ENCODE measurements around the gene STIMATE. TPM values are rescaled to one million over a fixed set of nuclear protein-coding genes. Genes with fewer than 3 reads are reported as not detected.

The STIMATE gene
- total RNA-seq, 1 experiment from 2014 or later: 13.5 TPM

DNA sequence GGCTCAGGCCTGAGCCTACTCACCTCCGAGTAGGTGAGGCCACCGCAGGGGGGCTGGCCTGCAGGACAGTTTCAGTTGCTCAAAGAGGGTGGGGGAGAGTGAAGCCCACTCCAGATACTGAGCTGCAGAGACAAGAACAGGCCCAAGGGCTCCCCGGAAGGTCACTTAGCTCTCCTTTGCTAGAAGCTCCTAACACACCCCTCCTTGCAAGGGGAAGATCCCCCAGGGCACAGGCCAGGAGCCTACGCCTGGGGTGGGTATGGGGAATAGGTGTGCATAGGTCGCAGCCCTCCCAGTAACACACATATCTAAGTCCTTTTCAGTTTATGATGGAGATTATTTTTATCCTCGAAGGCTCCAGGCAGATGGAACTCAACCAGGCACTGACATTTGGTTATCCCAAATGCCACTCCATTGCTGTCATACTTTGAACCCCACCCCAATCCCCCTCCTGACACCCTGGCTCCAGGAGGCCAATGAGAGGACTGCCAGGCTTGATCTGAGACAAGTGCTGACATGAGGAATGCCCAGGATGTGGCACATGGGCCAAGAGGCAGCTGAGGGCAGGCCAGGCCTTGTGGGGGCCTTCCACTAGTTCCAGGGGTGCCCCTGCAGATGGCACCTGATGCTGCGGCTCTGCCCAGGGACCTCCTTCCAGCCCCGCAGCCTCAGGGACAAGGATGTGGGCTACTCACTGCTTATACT, 61.4 kb downstream of the STIMATE start:
- no TSS peak for BruUV-seq (replicated peaks)
- Mint-ChIP-seq H3K27ac (ENCODE audit: unreplicated experiment) (no peak overlapping the region), H3K9me3 (ENCODE audit: unreplicated experiment) (no peaks in the 10 kb centered on the region), H3K27me3 (ENCODE audit: insufficient read depth, unreplicated experiment) (no peaks in the 10 kb centered on the region), H3K36me3 (ENCODE audit: insufficient read depth, unreplicated experiment) (peaks cover 4% of the 10 kb centered on the region), H3K4me3 (ENCODE audit: unreplicated experiment) (no peak overlapping the region), H3K4me1 (ENCODE audit: low read depth, unreplicated experiment) (peaks cover 6% of the 10 kb centered on the region)
- ChIA-PET CTCF (no interaction called here), POLR2A (no interaction called here)
- H3K9me3 ChIP-seq: no peaks in the 10 kb centered on the region
- no peaks in the 10 kb centered on the region for H3K27me3 ChIP-seq (replicated peaks; ENCODE audit: control insufficient read depth, insufficient read depth, low read length)
- TF ChIP-seq, protein P1, sequence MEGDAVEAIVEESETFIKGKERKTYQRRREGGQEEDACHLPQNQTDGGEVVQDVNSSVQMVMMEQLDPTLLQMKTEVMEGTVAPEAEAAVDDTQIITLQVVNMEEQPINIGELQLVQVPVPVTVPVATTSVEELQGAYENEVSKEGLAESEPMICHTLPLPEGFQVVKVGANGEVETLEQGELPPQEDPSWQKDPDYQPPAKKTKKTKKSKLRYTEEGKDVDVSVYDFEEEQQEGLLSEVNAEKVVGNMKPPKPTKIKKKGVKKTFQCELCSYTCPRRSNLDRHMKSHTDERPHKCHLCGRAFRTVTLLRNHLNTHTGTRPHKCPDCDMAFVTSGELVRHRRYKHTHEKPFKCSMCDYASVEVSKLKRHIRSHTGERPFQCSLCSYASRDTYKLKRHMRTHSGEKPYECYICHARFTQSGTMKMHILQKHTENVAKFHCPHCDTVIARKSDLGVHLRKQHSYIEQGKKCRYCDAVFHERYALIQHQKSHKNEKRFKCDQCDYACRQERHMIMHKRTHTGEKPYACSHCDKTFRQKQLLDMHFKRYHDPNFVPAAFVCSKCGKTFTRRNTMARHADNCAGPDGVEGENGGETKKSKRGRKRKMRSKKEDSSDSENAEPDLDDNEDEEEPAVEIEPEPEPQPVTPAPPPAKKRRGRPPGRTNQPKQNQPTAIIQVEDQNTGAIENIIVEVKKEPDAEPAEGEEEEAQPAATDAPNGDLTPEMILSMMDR (IDR thresholded peaks at IDR 0.05; ENCODE audit: insufficient read depth in 1 of 2, low read depth in 1 of 2, low read length in 1 of 2, severe bottlenecking in 1 of 2, unreplicated experiment in 1 of 2): no peak
- no peaks in the 10 kb centered on the region for H3K36me3 ChIP-seq (ENCODE audit: control insufficient read depth, insufficient read depth, low read length)
- intact Hi-C loops (cut with micrococcal nuclease; ENCODE audit: unreplicated experiment): no loop called here
- H3K4me1 ChIP-seq: peaks cover 9% of the 10 kb centered on the region; the same call in 1 of the 2 replicates
- no peak overlapping the region for H3K4me3 ChIP-seq (ENCODE audit: low read depth, low read length)
- DNase-seq: no peak

DNA sequence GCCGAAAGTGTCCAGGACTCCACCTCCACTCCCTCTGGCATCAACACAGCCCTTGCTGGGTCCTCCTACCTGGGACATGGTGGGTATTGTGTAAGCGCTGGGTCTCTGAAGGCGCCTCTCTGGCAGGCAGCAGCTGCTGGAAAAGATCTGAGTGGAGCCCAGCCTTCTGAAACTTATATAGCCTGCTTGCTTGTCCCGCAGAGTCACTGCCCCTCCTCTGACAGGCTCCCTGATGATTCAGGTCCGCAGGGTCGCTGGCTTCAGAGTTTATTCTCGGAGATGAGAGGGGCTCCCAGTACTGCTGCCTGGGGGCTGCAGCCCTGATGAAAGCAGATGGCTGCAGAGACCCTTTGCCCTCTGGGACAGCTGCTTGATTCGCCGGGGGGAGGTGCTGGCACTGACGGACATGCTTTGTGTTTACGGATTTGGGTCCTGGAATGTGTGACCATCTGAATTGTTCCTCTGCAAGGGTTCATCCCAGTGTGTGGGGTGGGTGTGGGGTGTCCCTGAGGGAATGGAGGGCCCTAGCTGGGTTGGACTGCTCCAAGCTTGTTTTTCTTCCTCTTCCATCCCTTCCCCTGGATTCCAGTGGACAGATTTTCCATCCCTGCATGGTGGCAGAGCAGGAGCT, 62.4 kb downstream of the STIMATE start, which contains the start of gene MUSTN1:
MUSTN1 (minus strand) TSS at position 149 of the 631 bp plus-strand sequence; CDS start at position 78, 71 bp downstream.
- H3K27ac Mint-ChIP-seq (ENCODE audit: unreplicated experiment): peak within 1 kb of the TSS; percentile 32
- BruUV-seq (replicated peaks): no TSS peak

DNA sequence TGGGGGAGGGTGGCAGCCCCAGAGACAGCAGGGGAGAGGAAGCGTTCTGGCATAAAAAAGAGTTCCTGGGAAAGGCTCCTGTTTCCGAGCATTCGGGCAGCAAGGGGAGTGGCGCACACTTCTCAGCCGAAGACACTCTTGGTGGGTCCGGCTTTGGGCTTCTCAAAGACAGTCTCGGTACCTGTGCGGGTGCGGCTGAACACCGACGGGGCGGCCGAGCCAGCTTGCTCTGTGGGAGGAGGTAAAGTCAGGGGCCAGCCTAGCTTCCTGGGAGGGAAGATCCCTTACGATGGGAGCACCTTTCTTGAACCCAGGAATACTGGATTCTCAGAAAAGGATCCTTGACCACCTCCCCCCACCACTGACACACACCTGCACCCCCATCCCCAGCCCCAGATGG, 64.1 kb downstream of the STIMATE start:
- H3K4me1 ChIP-seq: peaks cover 9% of the 10 kb centered on the region; the same call in 1 of the 2 replicates
- H3K27ac Mint-ChIP-seq (ENCODE audit: unreplicated experiment): no peak overlapping the region
- TF ChIP-seq, protein P1 (IDR thresholded peaks at IDR 0.05; ENCODE audit: insufficient read depth in 1 of 2, low read depth in 1 of 2, low read length in 1 of 2, severe bottlenecking in 1 of 2, unreplicated experiment in 1 of 2): no peak
- H3K4me1 Mint-ChIP-seq (ENCODE audit: low read depth, unreplicated experiment): peaks cover 6% of the 10 kb centered on the region
- intact Hi-C loops (cut with micrococcal nuclease; ENCODE audit: unreplicated experiment): no loop called here
- BruUV-seq (replicated peaks): no TSS peak
- no peak for DNase-seq
- no peaks in the 10 kb centered on the region for H3K9me3 ChIP-seq
- no peak overlapping the region for H3K4me3 Mint-ChIP-seq (ENCODE audit: unreplicated experiment)
- no peaks in the 10 kb centered on the region for H3K36me3 ChIP-seq (ENCODE audit: control insufficient read depth, insufficient read depth, low read length)
- CTCF ChIA-PET: no interaction called here
- H3K4me3 ChIP-seq (ENCODE audit: low read depth, low read length): no peak overlapping the region
- H3K9me3 Mint-ChIP-seq (ENCODE audit: unreplicated experiment): no peaks in the 10 kb centered on the region
- no peaks in the 10 kb centered on the region for H3K27me3 ChIP-seq (replicated peaks; ENCODE audit: control insufficient read depth, insufficient read depth, low read length)
- no peaks in the 10 kb centered on the region for H3K27me3 Mint-ChIP-seq (ENCODE audit: insufficient read depth, unreplicated experiment)
- POLR2A ChIA-PET: no interaction called here
- H3K36me3 Mint-ChIP-seq (ENCODE audit: insufficient read depth, unreplicated experiment): peaks cover 4% of the 10 kb centered on the region

More for the DNA sequence above, 62.4 kb downstream of the STIMATE start, which contains the start of gene MUSTN1:
- Histone ChIP-seq H3K9me3 (no peaks in the 10 kb centered on the region), H3K27me3 (replicated peaks; ENCODE audit: control insufficient read depth, insufficient read depth, low read length) (no peaks in the 10 kb centered on the region), H3K4me3 (ENCODE audit: low read depth, low read length) (peak within 1 kb of the TSS; percentile 4; the same call in 1 of the 2 replicates), H3K4me1 (peaks cover 9% of the 10 kb centered on the region; the same call in 1 of the 2 replicates), H3K36me3 (ENCODE audit: control insufficient read depth, insufficient read depth, low read length) (no peaks in the 10 kb centered on the region)
- DNase-seq: peak; percentile 28 to 31
- Mint-ChIP-seq H3K4me1 (ENCODE audit: low read depth, unreplicated experiment) (peaks cover 6% of the 10 kb centered on the region), H3K36me3 (ENCODE audit: insufficient read depth, unreplicated experiment) (peaks cover 4% of the 10 kb centered on the region), H3K27me3 (ENCODE audit: insufficient read depth, unreplicated experiment) (no peaks in the 10 kb centered on the region), H3K4me3 (ENCODE audit: unreplicated experiment) (no peak within 1 kb of the TSS), H3K9me3 (ENCODE audit: unreplicated experiment) (no peaks in the 10 kb centered on the region)
- TF ChIP-seq, protein P1 (IDR thresholded peaks at IDR 0.05; ENCODE audit: insufficient read depth in 1 of 2, low read depth in 1 of 2, low read length in 1 of 2, severe bottlenecking in 1 of 2, unreplicated experiment in 1 of 2): no peak
- intact Hi-C loops (cut with micrococcal nuclease; ENCODE audit: unreplicated experiment): no loop called here
- CTCF ChIA-PET: no interaction called here
- POLR2A ChIA-PET: no interaction called here
